BJ (cell line): ENCODE measurements around the gene GPT2. TPM values are rescaled to one million over a fixed set of nuclear protein-coding genes. Genes with fewer than 3 reads are reported as not detected.

Source experiments
- CTCF ChIA-PET: fragments of 350-600 bp; formaldehyde crosslinking; extraction: SDS; loops from one replicate; lab custom pipeline; 2021; ENCODE audit warnings: antibody characterized with exemption, inconsistent platforms; lab: Yijun Ruan, JAX
- POLR2A ChIA-PET: fragments of 300-600 bp; sonication (Branson Sonifier 250); formaldehyde crosslinking; extraction: SDS; loops from one replicate; lab custom pipeline; 2021; ENCODE audit warnings: antibody characterized with exemption; lab: Charles Lee
- DNase-seq: peaks from one replicate; pipeline ENCODE4 v3.0.0-alpha.2; 2011; ENCODE audit warnings: low read depth
- H3K27me3 ChIP-seq: 2 replicates; pipeline ENCODE4 v1.6.0; 2011; ENCODE audit warnings: low read length; ENCODE audit not compliant: control insufficient read depth, insufficient read depth
- H3K36me3 ChIP-seq: 2 replicates; pipeline ENCODE4 v1.5.1; 2011; ENCODE audit warnings: low read length; ENCODE audit not compliant: control insufficient read depth, insufficient read depth
- H3K4me3 ChIP-seq: 2 replicates; pipeline ENCODE4 v1.5.1; 2011; ENCODE audit warnings: low read depth, mild to moderate bottlenecking, control low read depth, low read length
- CTCF ChIP-seq: IDR thresholded peaks from 2 replicates; pipeline ENCODE4 v1.5.1; 2011; ENCODE audit warnings: low read depth, mild to moderate bottlenecking, control low read depth, inconsistent platforms, low read length, moderate library complexity; ENCODE audit not compliant: insufficient read depth
- polyA plus RNA-seq: library from polyadenylated mRNA; depleted of rRNA; stranded (reverse); fragments of >200 nt; gene quantifications from 2 replicates; pipeline ENCODE4 v1.2.3, GENCODE V29; 2011

The GPT2 gene
- polyA plus RNA-seq, 1 experiment, result 34.1 TPM

- no peak for TF ChIP-seq CTCF
- no peaks in the 10 kb centered on the region for H3K36me3 ChIP-seq
- CTCF ChIA-PET, result interaction anchor here (2.2 to 7.5 kb wide), 2 partner anchors 9 to 53 kb away, joined by 19 to 231 read pairs; no protein-coding TSS in a partner anchor
- no peak overlapping the region for H3K4me3 ChIP-seq
- H3K27me3 ChIP-seq, result peaks cover under 1% of the 10 kb centered on the region; the same call in 1 of the 2 replicates
- POLR2A ChIA-PET, result no interaction called here
- DNase-seq, result no peak
Measured at GRCh38 chr16:46855389-46855788, 28.8 kb upstream of the GPT2 start.

- peak; percentile 55 for TF ChIP-seq CTCF
- H3K27me3 ChIP-seq, result no peaks in the 10 kb centered on the region
- H3K36me3 ChIP-seq, result no peaks in the 10 kb centered on the region
- H3K4me3 ChIP-seq, result no peak overlapping the region
- no peak for DNase-seq
- CTCF ChIA-PET, result interaction anchor here (0.8 to 2.7 kb wide), 9 partner anchors 10 to 73 kb away, joined by 3 to 27 read pairs (median 5); partner anchors contain the start of gene GPT2
- POLR2A ChIA-PET, result interaction anchor here (0.7 kb wide), 1 partner anchor 59 kb away, joined by 3 read pairs; no protein-coding TSS in a partner anchor
Measured at GRCh38 chr16:46857368-46857945, 26.7 kb upstream of the GPT2 start.

DNA sequence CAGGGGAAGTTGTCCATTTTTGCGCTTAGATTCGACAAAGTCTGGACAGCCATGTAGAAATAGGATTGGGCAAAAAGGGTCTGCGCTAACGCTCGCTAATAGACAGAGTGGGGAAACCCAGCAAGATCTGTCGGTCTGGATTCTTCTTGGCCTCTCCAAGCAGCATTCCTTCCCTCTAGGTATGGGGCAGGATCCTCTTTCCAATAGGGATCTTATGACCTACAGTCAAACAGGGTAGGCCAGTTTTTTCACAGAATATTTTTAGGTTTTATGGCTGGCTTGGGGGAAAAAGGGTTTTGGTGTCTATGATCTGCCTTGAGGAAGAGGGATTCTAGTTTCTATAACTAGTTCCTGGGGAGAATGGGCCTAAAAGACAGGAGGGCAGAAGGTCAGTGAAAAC, 26.0 kb upstream of the GPT2 start:
- no peak for TF ChIP-seq CTCF
- ChIA-PET POLR2A (no interaction called here), CTCF (interaction anchor here (0.8 to 2.7 kb wide), 10 partner anchors 9 to 72 kb away, joined by 3 to 27 read pairs (median 5); partner anchors contain the start of gene GPT2)
- Histone ChIP-seq H3K4me3 (no peak overlapping the region), H3K36me3 (no peaks in the 10 kb centered on the region), H3K27me3 (no peaks in the 10 kb centered on the region)
- no peak for DNase-seq

GRCh38 chr16:46859719-46860152, 24.4 kb upstream of the GPT2 start:
- CTCF ChIA-PET, result interaction anchor here (0.6 to 2.8 kb wide), 5 partner anchors 11 to 70 kb away, joined by 3 to 11 read pairs (median 3); no protein-coding TSS in a partner anchor
- no peak for DNase-seq
- POLR2A ChIA-PET, result interaction anchor here (0.6 kb wide), 1 partner anchor 30 kb away, joined by 4 read pairs; no protein-coding TSS in a partner anchor
- no peak for TF ChIP-seq CTCF
- H3K4me3 ChIP-seq, result no peak overlapping the region
- H3K27me3 ChIP-seq, result no peaks in the 10 kb centered on the region
- no peaks in the 10 kb centered on the region for H3K36me3 ChIP-seq
